HEK293T (cell line): Measurements from ENCODE around the gene SEMA5A.

Experiments used
- FOXA1 ChIP-seq: fragments of 450-650 bp; IDR thresholded peaks from 2 replicates; pipeline ENCODE4 v1.6.1; 2016; ENCODE audit warnings: mild to moderate bottlenecking
- FOXM1 ChIP-seq: fragments of 450-650 bp; IDR thresholded peaks from 2 replicates; pipeline ENCODE4 v1.6.1; 2017; ENCODE audit warnings: mild to moderate bottlenecking, borderline replicate concordance

DNA sequence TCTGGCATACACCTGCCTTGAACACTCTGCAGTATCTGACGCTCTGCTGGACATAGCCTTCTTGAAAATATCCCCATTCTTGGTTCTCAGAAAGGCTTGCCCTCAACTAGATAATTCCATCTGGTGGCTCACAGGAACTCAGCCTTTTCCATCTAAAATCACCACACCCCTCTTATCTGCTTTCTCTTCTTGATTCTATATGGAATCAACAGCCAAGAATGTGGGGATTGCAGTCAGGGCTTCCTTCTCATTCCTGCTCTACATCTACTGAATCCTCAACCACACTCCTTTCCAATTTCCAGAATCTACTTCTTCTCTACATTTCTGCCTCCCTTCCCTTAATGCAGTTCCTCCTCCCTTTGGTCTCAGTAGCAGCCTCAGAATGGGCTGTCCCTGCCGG lies 170.1 kb downstream of the SEMA5A start:
- TF ChIP-seq FOXA1 (no peak), FOXM1 (no peak)
